SK-N-MC (cell line): ENCODE data around the gene ASTN2.

Source experiments
- EZH2 ChIP-seq: fragments of 200-600 bp; sonication (generic); IDR thresholded peaks from one replicate; pipeline ENCODE4 v1.6.1; 2017; ENCODE audit warnings: antibody characterized with exemption
- FOXP2 ChIP-seq: optimal IDR thresholded peaks from 2 replicates; pipeline ENCODE3; 2011; ENCODE audit warnings: mild to moderate bottlenecking, moderate library complexity; ENCODE audit not compliant: insufficient read depth; ENCODE audit errors: extremely low read length, control extremely low read depth
- POLR2AphosphoS5 ChIP-seq: IDR thresholded peaks from 2 replicates; pipeline ENCODE4 v1.6.1; 2012; ENCODE audit warnings: mild to moderate bottlenecking, low read depth, low read length, borderline replicate concordance

DNA sequence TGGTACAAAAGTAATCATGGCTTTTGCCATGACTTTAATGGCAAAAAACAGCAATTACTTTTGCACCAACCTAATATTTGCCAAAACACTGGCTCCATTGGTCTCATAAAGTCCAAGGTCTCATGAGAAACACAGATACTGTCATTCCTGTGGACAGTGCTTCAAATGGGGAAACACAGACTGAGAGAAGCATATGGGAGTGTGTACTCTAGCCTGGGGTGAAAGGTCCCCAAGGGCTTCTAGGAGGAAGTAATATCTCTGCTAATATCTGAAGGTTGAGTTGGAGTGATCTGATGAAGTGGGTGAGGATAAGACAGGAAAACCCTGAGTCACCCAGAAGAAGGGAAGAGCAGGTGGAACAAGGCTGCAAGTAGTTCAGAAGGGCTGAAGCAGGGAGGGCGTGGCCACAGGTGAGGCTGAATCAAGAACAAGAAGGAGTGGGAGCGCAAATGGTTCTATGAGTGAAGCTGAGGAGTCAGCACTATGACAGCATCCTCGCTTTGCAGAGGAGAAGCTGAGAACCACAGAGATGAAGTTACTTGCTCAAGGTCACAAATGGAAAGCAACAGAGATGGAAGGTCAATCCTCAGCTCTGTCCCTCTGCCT lies 164.1 kb downstream of the ASTN2 start:
- no peak for TF ChIP-seq POLR2AphosphoS5
- no peak for TF ChIP-seq EZH2
- no peak for TF ChIP-seq FOXP2
